ENCODE data around the gene LCN12. TPM values are rescaled to one million over a fixed set of nuclear protein-coding genes. Genes with fewer than 3 reads are reported as not detected.

Gene LCN12
- total RNA-seq, 2 experiments from 2014 or later, result 0.73 to 0.89 TPM

GRCh38 chr9:136978073-136978864 lies 26.2 kb downstream of the LCN12 start:
- POLR2A ChIA-PET, result interaction anchor here (1.2 kb wide), 1 partner anchor 14 kb away, joined by 3 read pairs; the partner anchor contains the start of gene PAXX
- CTCF ChIA-PET, result interaction anchor here (0.8 to 1.2 kb wide), 2 partner anchors 10 to 12 kb away, joined by 4 to 5 read pairs; no protein-coding TSS in a partner anchor

GRCh38 chr9:136978865-136979544 lies 26.9 kb downstream of the LCN12 start:
- ChIA-PET CTCF (interaction anchor here (0.8 to 1.2 kb wide), 2 partner anchors 10 to 13 kb away, joined by 4 to 5 read pairs; no protein-coding TSS in a partner anchor), POLR2A (interaction anchor here (1.2 kb wide), 1 partner anchor 14 kb away, joined by 3 read pairs; the partner anchor contains the start of gene PAXX)

GRCh38 chr9:136979769-136980587 lies 27.9 kb downstream of the LCN12 start:
- CTCF ChIA-PET, result no interaction called here

GRCh38 chr9:136980669-136981478 lies 28.8 kb downstream of the LCN12 start:
- CTCF ChIA-PET, result interaction anchor here (1.0 kb wide), 1 partner anchor 55 kb away, joined by 3 read pairs; no protein-coding TSS in a partner anchor
- POLR2A ChIA-PET, result no interaction called here

More at GRCh38 chr9:136979769-136980587, 27.9 kb downstream of the LCN12 start:
- POLR2A ChIA-PET, result no interaction called here

GRCh38 chr9:136981588-136982231 lies 29.6 kb downstream of the LCN12 start:
- ChIA-PET POLR2A (no interaction called here), CTCF (interaction anchor here (1.0 to 1.1 kb wide), 2 partner anchors 10 to 54 kb away, joined by 3 to 5 read pairs; partner anchors contain the start of gene PAXX)

- POLR2A ChIA-PET, result no interaction called here
- CTCF ChIA-PET, result interaction anchor here (1.1 kb wide), 1 partner anchor 10 kb away, joined by 5 read pairs; the partner anchor contains the start of gene PAXX
Measured at GRCh38 chr9:136982232-136983051, 30.4 kb downstream of the LCN12 start, which contains the start of gene LCNL1. TSS of gene LCNL1 (plus strand) at chr9:136982993. CDS start at chr9:136983587, 594 bp downstream.

GRCh38 chr9:136983167-136983566 lies 31.1 kb downstream of the LCN12 start:
- POLR2A ChIA-PET, result no interaction called here

GRCh38 chr9:136983656-136984314 lies 31.7 kb downstream of the LCN12 start:
- ChIA-PET CTCF (no interaction called here), POLR2A (no interaction called here)

More at GRCh38 chr9:136983167-136983566, 31.1 kb downstream of the LCN12 start:
- CTCF ChIA-PET, result no interaction called here

- ChIA-PET CTCF (interaction anchor here (0.9 to 1.5 kb wide), 3 partner anchors 9 to 45 kb away, joined by 3 to 5 read pairs (median 3); no protein-coding TSS in a partner anchor), POLR2A (no interaction called here)
Measured at GRCh38 chr9:136984464-136985026, 32.5 kb downstream of the LCN12 start.

- ChIA-PET CTCF (interaction anchor here (0.9 to 1.5 kb wide), 3 partner anchors 10 to 44 kb away, joined by 3 to 5 read pairs (median 3); no protein-coding TSS in a partner anchor), POLR2A (no interaction called here)
Measured at GRCh38 chr9:136985027-136985602, 33.0 kb downstream of the LCN12 start.

GRCh38 chr9:136985853-136986252 lies 33.8 kb downstream of the LCN12 start:
- POLR2A ChIA-PET, result no interaction called here
- CTCF ChIA-PET, result interaction anchor here (1.4 kb wide), 1 partner anchor 11 kb away, joined by 3 read pairs; no protein-coding TSS in a partner anchor

GRCh38 chr9:136988872-136989271 lies 36.8 kb downstream of the LCN12 start:
- ChIA-PET POLR2A (interaction anchor here (0.6 kb wide), 1 partner anchor 12 kb away, joined by 4 read pairs; no protein-coding TSS in a partner anchor), CTCF (interaction anchor here (0.6 to 1.4 kb wide), 3 partner anchors 41 to 1140 kb away, joined by 3 to 4 read pairs (median 3); partner anchors contain the start of gene C8G)

GRCh38 chr9:136990242-136990911 lies 38.3 kb downstream of the LCN12 start:
- ChIA-PET POLR2A (interaction anchor here (1.5 kb wide), 1 partner anchor 262 kb away, joined by 3 read pairs; no protein-coding TSS in a partner anchor), CTCF (interaction anchor here (1.6 to 4.4 kb wide), 3 partner anchors 16 to 45 kb away, joined by 6 to 26 read pairs (median 18); partner anchors contain the start of gene ABCA2)

GRCh38 chr9:136991993-136992818 lies 40.1 kb downstream of the LCN12 start, which contains the start of gene PAXX:
TSS of gene PAXX (plus strand) at chr9:136992422. CDS start at chr9:136992444, 22 bp downstream.
- ChIA-PET CTCF (interaction anchor here (1.0 to 4.4 kb wide), 10 partner anchors 10 to 204 kb away, joined by 3 to 26 read pairs (median 6); partner anchors contain the start of genes ABCA2, AJM1, C8G and LCNL1), POLR2A (interaction anchor here (0.5 to 1.8 kb wide), 13 partner anchors 10 to 264 kb away, joined by 3 to 13 read pairs (median 4); no protein-coding TSS in a partner anchor)

All from activated CD8-positive, alpha-beta memory T cell treated with anti-CD3 and anti-CD28 coated beads for 36 hours (primary cell).